GM18505 (cell line): Measurements from ENCODE around the gene RBM20.
"Not testable (repeated sequence)": the region's sequence is repeated elsewhere in the genome, so short reads cannot be mapped to it uniquely, and the experiment has no call there.

Experiments
- ATAC-seq: cut with Tn5 transposase; IDR thresholded peaks from one replicate; pipeline ENCODE4 v1.9.1; 2021; ENCODE audit not compliant: unreplicated experiment
- POLR2A ChIP-seq: IDR thresholded peaks from 4 replicates; pipeline ENCODE4 v1.6.1; 2011; ENCODE audit warnings: borderline replicate concordance; ENCODE audit not compliant: insufficient read depth, insufficient read length; ENCODE audit errors: extremely low read depth

RBM20 gene

DNA sequence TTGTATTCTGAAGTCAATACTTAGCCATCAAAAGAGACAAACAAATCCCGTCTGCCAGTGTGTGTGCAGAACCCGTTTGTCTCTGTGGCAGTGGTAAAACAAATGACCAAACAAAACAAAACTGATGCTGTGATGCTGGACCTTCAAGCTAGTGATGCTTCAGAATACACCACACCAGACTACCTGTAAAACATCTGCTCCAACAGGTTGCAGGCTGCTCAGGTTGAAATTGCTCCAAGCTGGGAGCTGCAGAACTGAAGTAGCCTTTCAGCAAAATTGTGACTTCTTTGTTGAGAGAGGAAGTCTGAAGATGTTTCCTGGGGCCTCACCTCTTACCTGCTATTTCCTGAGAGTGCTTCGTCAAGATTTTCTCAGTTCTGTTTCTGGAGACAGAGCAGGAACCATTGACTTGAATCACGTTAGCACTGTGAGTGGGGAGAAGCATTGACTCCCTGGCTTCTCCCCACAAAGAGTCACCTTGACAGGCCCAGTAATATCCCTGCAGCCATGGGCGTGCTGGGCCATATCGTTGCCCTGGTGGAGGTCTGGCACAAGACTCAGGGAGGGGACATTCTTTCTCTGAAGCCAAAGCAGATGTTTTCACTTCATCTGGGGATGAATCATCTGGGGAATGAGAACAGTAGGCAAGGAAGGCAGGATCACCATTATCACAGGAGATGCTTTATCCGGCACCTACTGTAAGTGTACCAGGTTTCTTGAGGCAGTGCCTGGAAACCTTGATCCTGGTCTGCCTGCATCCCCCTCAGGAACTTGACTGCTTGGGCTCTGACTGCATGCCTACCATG lies 80.2 kb downstream of the RBM20 start:
- ATAC-seq: peak; percentile 89
- TF ChIP-seq POLR2A: no peak

DNA sequence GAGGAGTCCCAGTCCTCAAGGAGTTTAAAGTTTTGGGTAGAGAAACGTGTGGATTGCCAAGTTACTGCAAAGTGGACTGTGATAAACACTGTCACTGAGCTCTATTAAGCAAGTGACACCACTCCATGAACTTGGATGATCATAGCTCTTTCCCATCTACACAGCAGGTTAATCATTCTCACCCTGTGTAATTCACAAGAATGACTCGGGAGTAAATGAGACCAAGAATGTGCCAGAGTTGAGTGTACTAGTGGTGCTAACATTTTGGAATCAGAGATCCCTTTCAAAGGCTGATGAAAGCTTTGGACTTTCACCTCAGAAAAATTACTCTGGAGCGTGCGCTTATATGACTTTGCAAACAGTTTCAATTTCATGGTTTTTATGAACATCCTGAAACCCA lies 80.8 kb downstream of the RBM20 start:
- no peak for ATAC-seq
- no peak for TF ChIP-seq POLR2A

DNA sequence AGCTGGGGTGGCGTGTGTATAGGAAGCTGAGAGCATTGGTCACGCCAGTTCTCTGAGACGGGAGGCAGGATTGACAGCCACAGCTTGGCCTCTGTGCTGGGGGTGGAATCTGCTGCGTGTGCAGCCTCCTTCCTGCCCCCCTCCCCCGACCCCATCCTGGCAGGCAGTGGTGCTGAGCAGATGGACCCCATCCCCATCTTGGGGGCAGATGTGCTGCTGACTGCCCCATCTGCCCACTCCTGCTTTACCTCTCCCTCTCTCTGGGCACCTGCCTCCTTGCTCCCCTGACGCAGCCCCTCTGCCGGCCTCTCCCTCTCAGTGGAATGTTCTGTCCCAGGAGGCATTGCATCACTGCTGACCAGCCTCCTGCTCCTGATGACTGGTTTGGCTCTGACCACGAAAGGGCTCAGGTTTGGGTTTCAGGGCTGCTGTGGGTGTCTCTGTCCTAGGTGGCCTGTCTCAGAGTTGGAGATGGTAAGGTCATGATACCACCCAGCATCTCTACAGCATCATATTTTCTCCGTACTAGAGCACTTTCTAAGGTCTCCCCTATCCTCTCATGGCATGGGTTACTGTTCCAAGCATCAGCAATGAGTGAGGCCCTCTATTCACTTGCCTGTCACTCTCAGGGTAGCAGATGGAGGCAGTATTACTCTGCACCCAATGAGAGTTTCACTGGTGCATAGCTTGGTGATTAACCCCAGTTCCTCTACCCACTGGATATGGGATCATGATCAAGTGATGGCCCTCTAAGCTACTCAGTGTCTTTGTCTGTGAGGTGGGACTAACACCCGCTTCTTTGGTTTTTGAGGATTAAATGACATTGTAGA lies 81.9 kb downstream of the RBM20 start:
- no peak for TF ChIP-seq POLR2A
- no peak for ATAC-seq

DNA sequence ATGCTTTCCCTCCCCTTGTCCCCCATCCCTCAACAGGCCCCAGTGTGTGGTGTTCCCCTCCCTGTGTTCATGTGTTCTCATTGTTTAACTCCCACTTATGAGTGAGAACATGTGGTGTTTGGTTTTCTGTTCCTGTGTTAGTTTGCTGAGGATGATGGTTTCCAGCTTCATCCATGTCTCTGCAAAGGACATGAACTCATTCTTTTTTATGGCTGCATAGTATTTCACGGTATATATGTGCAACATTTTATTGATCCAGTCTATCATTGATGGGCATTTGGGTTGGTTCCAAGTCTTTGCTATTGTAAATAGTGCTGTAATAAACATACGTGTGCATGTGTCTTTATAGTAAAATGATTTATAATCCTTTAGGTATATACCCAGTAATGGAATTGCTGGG lies 83.6 kb downstream of the RBM20 start:
- ATAC-seq: not testable (repeated sequence)

DNA sequence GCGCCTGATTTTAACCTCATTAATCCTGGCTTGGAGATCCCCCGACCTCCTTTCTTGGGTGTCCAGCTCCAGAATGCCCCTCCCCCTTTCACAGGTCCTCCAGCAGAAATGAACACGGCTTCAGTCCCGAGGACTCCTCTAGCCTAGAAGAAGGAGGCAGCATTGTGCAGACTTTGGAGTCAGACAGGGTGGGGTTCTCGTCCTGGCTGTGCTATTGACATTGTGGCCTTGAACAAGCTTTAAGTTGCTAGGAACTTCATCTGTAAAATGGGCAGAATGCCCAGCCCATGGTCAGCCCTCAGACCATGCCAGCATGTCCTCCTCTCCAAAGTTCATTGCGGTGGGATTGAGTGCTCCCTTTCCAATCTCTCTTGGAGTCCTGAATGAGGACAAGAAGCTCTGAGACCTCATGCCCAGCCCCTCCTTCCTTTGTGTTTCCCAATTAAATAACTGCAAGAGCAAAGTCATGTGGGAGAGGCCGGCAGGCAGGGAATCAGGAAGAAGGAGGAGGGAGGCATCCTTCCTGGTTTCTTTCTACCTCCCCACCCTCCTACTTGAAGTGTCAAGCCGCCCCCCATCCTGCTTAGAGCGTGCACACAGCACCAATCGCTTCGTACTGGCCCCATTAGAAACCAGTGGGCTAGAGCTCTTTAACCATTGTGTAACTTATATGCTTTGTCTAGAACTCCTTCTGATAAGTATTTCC lies 86.4 kb downstream of the RBM20 start:
- ATAC-seq: no peak
- no peak for TF ChIP-seq POLR2A

DNA sequence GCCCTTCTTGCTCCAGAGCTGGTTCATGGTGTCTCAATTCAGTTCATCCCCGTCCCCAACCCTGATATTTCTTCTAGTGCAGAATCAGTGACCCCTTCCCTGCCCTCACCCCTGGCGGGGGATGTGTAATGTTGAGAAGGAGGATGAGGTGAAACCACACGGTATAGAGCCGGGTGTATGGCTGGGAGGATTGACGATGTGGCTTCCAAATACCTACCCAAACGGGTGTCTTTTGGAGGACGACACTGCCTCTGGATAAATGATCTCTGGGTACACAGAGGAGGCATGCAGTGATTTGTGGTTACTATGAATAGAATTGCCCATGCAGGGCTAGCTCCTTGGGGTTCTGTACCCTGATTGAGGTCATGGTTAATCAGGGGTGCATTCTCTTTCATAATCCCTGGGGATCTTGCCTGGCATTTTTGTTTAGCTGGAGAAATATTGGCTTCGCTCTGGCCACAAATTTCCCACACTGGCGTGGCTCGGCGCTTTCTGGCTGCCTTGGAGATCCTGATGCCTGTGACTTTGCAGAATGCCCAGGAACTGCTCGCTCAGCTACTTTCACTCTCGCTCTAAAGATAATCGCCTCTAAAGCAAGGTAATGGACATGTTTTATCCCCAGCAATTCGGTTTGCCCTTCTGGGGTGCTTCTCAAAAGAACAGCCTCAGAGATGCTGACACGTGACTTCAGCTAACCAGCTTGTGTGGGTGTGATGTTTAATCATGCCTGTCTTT lies 89.2 kb downstream of the RBM20 start:
- no peak for TF ChIP-seq POLR2A
- no peak for ATAC-seq

DNA sequence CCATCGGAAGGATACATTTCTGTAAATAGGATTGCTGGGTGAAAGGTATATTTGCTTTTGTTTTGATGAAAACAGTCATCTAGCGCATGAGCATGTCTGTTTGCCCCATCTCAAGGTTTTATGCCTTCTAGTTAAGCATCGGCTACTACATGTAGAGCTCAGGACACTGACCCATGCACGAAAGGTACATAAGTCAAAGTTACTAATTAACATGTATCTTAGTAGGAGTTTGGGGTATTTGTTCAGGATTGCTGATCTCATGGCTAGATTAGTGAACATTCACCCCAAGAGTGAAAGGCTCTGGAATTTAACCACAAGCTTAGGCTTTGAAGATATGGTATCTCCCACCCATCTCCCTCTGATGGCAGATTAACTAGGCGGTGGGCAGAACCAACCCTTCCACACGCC lies 91.5 kb downstream of the RBM20 start:
- TF ChIP-seq POLR2A: no peak
- ATAC-seq: no peak

DNA sequence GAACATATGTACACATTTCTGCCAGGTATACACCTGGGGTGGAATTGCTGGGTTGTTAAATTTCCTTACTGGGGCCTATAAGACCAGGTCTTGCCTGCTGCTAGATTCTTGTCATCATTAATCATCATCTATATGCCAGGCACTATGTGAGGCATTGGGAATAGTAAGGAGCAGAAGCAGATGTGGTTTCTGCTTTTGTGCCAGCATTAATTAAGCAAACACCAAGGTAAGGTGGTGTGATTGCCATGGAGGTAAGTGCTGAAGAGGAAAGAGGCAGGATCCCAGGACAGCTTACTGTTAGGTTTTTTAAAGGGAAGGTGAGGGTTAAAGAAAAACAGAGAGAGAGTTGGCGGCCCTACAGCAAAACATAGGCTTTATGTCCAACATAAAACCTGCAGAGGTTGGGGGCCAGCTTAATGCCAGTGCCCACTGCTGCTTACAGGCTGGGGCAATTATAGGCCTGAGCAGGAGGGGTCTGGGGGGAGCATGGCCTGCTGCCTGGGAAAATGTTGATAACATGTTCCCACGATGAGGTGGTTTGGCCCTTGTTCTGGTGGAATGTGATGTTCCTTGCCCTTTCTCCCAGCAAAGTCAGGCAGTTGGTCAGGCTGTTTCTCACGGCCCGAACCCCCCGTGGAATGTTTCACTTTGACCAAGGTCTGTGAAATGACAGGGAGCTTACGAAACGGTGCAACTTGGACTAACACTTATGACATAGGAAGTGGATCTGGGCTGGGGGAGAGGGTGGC lies 93.9 kb downstream of the RBM20 start:
- no peak for ATAC-seq
- TF ChIP-seq POLR2A: no peak

DNA sequence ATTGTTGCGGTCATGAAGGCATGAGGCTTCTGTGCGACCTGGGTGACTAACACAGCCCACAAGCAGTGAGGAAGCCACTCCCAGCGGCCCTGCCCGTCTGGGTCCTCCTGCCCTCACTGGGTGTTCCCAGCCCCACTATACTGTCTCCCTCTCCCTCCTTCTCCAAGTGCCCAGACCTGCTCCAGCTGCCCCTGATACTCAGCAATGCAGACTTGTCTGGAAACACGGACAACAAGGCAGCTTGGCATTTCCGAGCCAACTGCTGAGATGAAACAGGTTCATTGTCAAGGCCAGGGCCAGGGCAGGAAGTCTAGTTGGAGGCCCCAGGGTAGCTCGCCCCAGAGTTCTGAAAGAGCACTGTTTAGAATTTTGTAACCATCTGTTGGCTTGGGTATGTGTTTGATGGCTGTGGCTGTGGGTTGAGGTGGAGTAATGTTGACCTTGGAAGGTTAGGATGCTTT lies 95.7 kb downstream of the RBM20 start:
- no peak for TF ChIP-seq POLR2A
- ATAC-seq: no peak

DNA sequence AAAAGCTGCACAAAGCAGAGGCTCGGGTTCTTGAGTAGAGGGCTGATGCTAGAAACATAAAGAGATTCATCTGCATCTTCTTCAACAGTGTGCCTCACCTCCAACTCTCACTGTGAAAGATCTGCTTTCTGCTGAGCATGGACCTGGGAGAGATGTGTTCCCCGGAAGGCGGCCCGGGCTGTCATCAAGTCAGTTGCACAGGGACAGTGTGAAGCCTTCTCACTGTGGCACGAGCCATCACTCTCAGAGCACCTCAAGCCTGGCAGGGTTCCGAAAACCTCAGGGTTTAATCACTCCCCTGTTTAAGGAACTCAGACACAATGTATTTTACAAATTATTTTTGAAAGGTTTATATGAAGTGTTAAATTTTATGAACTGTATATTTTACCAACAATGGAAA lies 98.7 kb downstream of the RBM20 start:
- no peak for TF ChIP-seq POLR2A
- ATAC-seq: no peak

DNA sequence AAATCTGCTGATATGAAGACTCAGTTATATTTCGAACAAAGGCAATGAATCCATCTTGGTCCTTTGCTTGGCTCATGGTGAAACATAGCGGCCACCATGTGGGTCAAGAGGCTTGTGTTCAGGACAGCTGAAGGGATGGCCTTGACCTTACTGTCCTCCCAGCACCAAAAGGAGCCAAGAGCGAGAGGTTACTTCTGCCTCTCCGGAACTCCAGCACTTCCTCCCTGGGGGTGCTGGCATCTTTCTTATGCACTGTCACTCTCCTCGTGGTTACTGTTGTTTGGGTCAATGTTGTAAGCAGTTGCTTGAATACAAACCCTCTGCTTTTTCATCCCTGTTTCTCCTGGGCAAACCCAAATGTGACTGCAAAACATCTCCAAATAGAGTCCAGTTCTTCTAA lies 100.6 kb downstream of the RBM20 start:
- no peak for ATAC-seq
- TF ChIP-seq POLR2A: no peak

DNA sequence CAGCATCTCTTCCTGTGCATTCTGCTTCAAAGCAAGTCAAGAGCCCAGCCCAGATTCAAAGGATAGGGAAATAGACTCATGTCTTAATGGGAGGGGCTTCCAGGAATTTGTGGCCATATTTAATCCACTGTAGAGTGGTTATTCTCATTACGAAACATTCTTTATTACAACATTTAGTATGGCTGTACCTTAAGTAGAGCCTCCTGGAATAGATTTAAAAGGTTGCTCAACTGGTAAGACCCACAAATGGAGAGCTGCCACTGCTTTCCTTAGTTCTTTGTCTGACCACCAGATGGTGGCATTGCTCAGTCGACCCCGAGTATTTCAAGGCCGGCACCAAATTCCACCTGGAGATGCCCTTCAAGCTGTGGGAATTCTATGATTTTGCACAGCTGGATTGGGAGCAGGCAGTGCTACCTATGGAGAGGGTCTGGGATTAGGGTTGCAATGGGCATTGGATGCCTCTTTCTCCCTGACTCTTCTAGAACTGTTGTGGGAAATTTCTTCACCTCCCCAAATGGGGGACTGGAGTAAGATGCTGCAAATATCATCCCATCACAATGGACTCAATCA lies 102.2 kb downstream of the RBM20 start:
- ATAC-seq: peak; percentile 60
- no peak for TF ChIP-seq POLR2A

DNA sequence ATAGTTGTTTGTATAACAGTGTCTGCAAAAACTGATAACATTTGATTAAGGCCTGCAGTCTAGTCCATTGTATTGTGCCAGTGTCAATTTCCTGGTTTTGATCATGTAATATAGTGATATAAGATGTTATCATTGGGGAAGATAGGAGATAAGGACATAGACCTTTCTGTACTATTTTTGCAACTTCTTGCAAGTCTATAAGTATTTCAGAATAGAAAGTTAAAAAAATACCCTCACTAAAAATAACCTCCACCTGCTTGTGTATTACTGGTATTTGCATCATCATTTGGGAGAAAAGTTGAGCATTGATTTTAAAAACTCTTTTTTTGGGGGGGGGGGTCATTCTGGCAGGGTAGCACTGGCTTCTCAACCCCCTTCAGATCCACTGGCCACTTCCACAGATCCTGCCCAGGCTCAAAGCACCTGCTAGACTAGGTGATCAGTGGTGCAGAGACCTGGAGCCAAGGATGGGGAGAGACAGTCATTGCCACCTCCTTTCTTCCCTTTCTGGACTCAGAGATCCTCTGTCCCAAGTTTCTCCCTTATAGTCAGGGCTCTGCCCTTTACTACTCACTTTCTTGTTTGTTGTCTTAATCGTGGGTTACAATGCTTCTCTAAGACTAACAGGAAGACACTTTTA lies 103.0 kb downstream of the RBM20 start:
- TF ChIP-seq POLR2A: no peak
- no peak for ATAC-seq
